AG08396 (cell line): ENCODE results near the gene NGDN.
"Not testable (repeated sequence)": the region's sequence is repeated elsewhere in the genome, so short reads cannot be mapped to it uniquely, and the experiment has no call there.

Experiments
- DNase-seq: peaks from one replicate; pipeline ENCODE4 v3.0.0; 2012; ENCODE audit warnings: low spot score, mixed read lengths

NGDN gene

DNA sequence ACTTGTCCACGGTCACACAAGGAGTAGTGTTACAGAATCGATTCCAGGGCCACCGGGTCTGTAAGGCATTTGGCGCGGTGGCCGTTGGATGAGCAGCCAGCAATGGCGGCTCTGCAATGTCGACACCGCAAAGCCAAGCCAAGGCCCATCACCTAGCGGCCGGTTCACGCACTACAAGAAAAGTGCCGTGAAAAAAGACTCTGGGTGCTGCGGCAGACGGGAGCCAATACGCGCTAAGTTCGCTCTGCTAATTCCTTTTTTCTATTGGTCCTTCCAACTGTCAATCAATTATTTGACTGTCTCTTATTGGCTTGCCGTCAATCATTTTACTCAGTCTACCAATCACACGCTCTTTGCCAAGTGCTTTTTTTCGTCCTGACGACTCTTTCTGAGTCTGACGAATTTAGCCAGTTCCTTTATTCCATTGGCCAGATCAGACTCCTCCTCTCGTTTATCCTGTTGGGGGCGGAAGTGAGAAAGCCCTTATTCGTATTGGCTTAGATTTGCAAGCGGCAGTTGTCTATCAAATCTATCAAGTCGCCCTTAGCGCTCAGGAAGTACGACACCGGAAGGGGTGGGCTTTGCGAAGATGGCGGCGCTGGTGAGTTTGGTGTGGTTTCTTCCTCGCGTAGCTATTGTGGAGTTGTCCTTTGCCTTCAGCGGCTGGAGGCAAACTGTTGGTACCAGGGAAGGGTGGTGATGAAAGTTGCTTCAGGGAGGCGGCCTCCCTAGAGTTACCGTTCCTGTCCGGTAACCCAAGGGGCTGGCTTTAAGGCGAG, at the start of gene NGDN:
Gene NGDN, plus strand, starts transcription at position 577 of the 779 bp plus-strand sequence. Its CDS starts 13 bp downstream, at position 590.
- DNase-seq = peak; percentile 95

DNA sequence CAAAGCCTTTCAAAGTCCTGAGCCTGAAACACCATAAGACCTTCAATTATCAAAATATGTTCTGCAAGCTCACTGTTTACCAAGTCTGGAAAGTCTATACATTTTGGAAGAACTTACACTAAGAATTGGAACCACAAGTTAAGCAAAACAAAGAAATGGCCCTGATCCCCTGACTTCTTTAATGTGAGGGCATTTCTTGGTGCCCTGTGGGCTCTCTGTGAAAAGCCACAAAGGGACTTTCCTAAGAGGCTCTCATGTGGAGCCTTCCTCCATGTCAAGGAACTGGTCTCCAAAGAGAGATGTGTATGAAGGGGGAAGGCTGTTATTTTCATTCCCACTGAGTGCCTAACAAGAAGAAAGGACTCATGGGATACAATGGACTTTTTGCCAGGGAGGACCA, 47.9 kb upstream of the NGDN start:
- no peak for DNase-seq

DNA sequence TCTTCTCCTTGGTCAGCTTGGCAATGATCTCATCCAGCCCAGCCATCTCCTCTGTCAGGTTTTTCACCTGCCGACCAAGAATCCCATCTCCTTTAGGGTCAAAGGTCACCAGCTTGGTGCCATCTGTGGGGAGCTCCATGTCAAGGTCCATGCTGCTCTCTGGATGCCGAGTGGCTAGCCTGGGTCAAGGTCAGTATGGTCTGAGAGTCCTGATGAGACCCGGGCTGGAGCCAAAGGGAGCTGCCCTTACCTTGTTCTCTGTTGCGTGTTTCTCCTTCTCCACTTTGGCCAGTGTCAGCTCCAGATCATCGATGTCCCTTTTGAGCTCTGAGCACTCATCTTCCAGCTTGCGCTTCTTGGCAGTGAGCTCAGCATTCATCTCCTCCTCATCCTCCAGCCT, 45.8 kb upstream of the NGDN start:
- no peak for DNase-seq

- no peak for DNase-seq
Observed at GRCh38 chr14:23425169-23425568, 44.3 kb upstream of the NGDN start.

DNA sequence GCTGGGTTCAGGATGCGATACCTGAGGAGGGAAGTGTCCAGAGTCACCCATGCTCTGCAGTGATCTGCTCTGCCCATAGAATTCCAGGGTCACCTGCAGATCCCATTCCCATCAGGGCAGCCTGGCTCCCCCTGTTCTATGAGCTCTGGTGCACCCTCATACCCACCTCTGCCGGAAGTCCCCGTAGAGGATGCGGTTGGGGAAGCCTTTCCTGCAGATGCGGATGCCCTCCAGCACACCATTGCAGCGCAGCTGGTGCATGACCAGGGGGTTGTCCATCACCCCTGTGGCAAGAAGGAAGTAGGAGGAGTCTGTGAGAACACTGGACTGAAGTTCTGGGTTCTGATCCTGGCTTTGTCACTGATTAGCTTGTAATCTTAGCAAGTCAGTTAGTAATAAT, 43.7 kb upstream of the NGDN start:
- DNase-seq = not testable (repeated sequence)

- no peak for DNase-seq
Observed at GRCh38 chr14:23428686-23429495, 40.6 kb upstream of the NGDN start.

GRCh38 chr14:23430016-23430722, 39.3 kb upstream of the NGDN start:
- DNase-seq = no peak

- DNase-seq = peak; percentile 46
Observed at GRCh38 chr14:23430723-23431085, 38.8 kb upstream of the NGDN start.

- DNase-seq = no peak
Observed at GRCh38 chr14:23431486-23431885, 38.0 kb upstream of the NGDN start.

DNA sequence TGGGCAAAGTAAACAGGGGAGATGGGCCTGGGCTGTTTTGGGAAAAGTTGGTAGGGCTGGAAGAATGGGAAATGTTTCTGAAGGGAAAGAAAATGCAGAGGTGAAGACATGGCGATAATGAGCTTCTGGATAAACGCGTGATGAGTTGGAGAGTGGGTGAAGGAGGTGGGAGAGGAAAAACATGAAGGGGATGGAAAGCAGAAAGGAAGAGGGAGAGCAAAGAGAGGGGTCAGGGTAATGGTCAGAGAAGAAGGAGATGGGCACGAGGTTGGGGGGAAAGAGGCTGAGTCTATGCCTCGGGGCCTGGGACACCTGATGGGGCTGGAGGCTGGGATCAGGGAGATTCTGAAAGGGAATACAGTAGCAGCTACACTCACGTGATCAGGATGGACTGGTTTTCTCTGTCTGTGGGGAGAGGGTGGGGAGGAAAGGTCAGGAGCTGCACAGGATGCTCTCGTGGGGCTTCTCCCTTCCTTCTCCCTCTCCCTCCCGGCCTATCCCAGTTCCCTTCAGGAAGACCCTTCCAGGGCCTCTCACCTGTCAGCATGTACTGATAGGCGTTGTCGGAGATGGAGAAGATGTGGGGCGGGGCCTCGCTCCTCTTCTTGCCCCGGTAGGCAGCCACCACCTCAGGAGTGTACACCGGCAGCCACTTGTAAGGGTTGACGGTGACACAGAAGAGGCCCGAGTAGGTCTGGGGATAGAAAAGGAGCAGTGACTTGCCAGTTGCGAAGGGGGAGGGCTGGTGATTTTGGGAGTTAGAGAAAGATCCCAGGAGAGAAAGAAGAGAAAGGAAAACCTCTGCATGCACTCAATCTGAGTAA, 37.2 kb upstream of the NGDN start:
- DNase-seq = no peak

- DNase-seq = no peak
Observed at GRCh38 chr14:23432946-23433345, 36.6 kb upstream of the NGDN start.

- DNase-seq = no peak
Observed at GRCh38 chr14:23433457-23433856, 36.0 kb upstream of the NGDN start.

DNA sequence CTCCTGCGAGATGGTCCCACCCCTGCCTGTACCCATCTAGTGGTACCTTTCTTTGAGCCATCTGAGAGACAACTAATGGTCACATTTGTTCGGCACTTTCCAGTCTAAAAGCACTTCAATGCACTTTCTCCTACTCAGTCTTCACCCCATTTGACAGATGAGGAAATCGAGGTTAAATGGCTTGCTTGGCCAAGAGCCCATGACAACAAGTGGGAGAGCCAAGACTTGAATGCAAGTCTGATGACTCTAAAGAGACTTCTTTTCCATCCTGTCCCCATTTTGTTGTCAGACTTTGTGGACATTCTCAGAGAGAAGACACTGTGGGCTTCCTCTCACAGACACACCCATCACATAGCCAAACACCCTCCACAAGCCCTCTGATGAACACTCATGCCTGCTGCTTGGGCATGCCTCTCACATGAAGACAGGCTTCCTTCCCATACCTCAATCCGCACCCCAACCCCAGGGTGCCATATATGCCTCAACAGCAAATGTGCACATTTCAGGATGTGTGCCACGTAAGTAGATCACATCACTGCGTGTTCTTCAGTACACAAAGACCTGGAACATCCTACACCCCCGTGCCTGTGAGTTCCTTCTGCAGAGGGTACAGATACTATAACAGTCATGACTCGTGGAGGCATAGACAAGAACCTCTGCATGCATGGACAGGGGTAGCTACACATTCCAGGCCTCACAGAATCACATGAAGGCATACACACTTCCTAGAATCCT, 34.8 kb upstream of the NGDN start:
- DNase-seq = no peak

GRCh38 chr14:23435543-23436326, 33.8 kb upstream of the NGDN start, which contains the start of gene MYH7:
Gene MYH7 (minus strand): TSS chr14:23435660. CDS start chr14:23433732, 1,928 bp downstream.
- no peak for DNase-seq

GRCh38 chr14:23436327-23437132, 33.0 kb upstream of the NGDN start:
- no peak for DNase-seq

GRCh38 chr14:23437133-23438100, 32.1 kb upstream of the NGDN start:
- no peak for DNase-seq

DNA sequence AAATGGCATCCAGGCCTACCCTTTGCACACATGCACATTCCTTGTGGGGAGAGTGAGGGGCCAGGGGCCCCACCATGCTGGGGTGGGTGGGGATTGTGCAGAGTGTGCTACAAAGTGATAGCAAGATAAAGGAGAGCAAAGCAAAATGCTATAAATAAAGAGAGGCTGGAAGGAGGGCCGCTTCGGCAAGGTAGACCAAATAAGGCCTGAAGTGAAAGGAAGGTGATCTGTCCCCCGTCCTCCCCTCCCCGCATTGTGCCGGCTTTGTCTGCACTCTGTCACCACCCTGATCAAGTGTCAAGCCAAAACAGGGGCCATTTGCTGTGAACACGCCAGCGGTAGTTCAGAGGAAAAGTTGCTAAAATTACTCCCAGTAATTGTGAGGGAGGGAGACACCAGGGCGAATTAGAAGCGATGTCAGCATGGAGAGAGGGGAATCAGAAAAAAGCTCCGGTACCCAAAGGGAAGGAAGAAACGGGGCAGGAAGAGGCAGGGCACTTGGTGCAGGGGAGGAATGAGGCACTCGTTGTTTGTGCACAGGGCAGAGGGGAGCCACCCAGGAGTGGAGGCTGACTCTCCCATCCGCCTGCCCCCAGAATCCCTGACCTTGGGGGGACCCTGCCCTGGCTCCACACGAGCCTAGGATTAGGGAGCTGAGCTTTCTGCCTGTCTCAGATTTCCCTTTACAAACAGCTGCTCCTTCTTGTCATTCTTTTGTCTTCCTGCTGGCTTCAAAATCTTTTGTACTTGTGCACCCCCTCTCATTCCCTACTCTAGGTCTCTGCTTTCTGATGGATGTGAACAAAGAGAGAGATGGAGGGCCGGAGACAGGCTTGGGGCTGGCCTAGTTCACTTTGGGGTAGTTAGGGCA, 31.2 kb upstream of the NGDN start:
- DNase-seq = no peak
